HG03565 (cell line): Measurements from ENCODE around the gene CENPU.
"Not testable (repeated sequence)": the region's sequence is repeated elsewhere in the genome, so short reads cannot be mapped to it uniquely, and the experiment has no call there.

Source experiments
- ATAC-seq: cut with Tn5 transposase; IDR thresholded peaks from one replicate; pipeline ENCODE4 v1.9.1; 2021; ENCODE audit warnings: mild to moderate bottlenecking, moderate library complexity; ENCODE audit not compliant: unreplicated experiment

Gene CENPU

GRCh38 chr4:184733654-184734524 lies at the start of gene CENPU:
TSS of gene CENPU (minus strand) at chr4:184734096. CDS start at chr4:184734062, 34 bp downstream.
- peak; percentile 91 for ATAC-seq

GRCh38 chr4:184782731-184783373 lies 49.0 kb upstream of the CENPU start:
- no peak for ATAC-seq

- ATAC-seq, result not testable (repeated sequence)
Measured at GRCh38 chr4:184779160-184779559, 45.3 kb upstream of the CENPU start.

- no peak for ATAC-seq
Measured at GRCh38 chr4:184778325-184778724, 44.4 kb upstream of the CENPU start.

GRCh38 chr4:184776821-184777220 lies 42.9 kb upstream of the CENPU start:
- no peak for ATAC-seq

GRCh38 chr4:184775854-184776555 lies 42.1 kb upstream of the CENPU start:
- ATAC-seq, result no peak

GRCh38 chr4:184774152-184774551 lies 40.3 kb upstream of the CENPU start:
- ATAC-seq, result no peak

GRCh38 chr4:184771416-184771815 lies 37.5 kb upstream of the CENPU start:
- ATAC-seq, result no peak

GRCh38 chr4:184769141-184769765 lies 35.4 kb upstream of the CENPU start:
- ATAC-seq, result no peak

GRCh38 chr4:184768296-184768695 lies 34.4 kb upstream of the CENPU start:
- ATAC-seq, result no peak

GRCh38 chr4:184766446-184766845 lies 32.5 kb upstream of the CENPU start:
- no peak for ATAC-seq

GRCh38 chr4:184765473-184766340 lies 31.8 kb upstream of the CENPU start:
- ATAC-seq, result no peak

- no peak for ATAC-seq
Measured at GRCh38 chr4:184764601-184765000, 30.7 kb upstream of the CENPU start.

- no peak for ATAC-seq
Measured at GRCh38 chr4:184763150-184763780, 29.4 kb upstream of the CENPU start.

GRCh38 chr4:184762100-184762499 lies 28.2 kb upstream of the CENPU start:
- peak; percentile 95 for ATAC-seq

GRCh38 chr4:184760681-184761080 lies 26.8 kb upstream of the CENPU start:
- no peak for ATAC-seq

- ATAC-seq, result no peak
Measured at GRCh38 chr4:184757810-184758209, 23.9 kb upstream of the CENPU start.

GRCh38 chr4:184756399-184756798 lies 22.5 kb upstream of the CENPU start:
- ATAC-seq, result no peak

GRCh38 chr4:184755278-184755677 lies 21.4 kb upstream of the CENPU start:
- ATAC-seq, result no peak
